HG03575 (cell line): ENCODE data around the gene ALDOB.

ENCODE experiments used
- ATAC-seq: cut with Tn5 transposase; IDR thresholded peaks from one replicate; pipeline ENCODE4 v1.9.1; 2021; ENCODE audit not compliant: unreplicated experiment, insufficient number of reproducible peaks, low FRiP score; ENCODE audit errors: extremely low read depth

Gene ALDOB

DNA sequence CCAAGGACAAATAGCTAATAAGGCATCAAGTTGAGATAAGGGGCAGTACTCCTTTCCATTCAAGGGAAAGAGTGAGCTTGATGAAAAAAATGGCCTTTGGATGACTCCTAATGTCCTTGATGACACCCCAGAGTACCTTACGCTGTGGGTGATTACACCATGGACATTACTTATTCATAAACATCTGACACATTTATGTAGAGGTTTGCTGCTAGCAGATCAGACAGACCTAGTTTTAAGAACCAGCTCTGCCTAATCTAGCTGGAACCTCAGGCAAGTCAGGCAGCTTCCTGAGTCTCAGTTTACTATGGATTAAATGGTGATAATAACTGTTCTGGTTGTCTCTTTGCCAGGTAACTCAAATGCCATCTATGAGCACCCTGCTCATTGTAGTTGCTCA, 2.8 kb downstream of the ALDOB start:
- no peak for ATAC-seq

DNA sequence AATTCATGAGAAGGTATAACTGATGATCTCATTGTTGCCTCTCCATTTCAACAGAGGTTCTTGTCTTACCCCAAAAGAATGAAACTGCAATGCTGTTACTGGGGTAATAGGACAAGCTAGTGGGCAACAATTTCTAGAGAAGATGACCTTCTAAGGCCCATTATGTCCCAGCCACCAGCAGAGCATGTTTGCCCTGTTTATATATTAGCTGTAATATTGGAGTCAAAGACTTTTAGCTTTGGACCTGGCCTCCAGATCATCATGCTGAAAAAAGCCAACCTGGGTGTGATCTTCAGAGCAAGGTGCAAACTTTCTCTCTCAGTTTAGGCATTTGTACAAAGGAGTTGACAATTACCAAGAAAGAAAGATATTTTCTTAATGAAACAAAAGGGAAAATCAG, 3.4 kb downstream of the ALDOB start:
- ATAC-seq = no peak

GRCh38 chr9:101429736-101430135, 5.8 kb downstream of the ALDOB start:
- no peak for ATAC-seq

- ATAC-seq = no peak
Measured at GRCh38 chr9:101428909-101429308, 6.7 kb downstream of the ALDOB start.

- no peak for ATAC-seq
Measured at GRCh38 chr9:101427957-101428655, 7.5 kb downstream of the ALDOB start.

DNA sequence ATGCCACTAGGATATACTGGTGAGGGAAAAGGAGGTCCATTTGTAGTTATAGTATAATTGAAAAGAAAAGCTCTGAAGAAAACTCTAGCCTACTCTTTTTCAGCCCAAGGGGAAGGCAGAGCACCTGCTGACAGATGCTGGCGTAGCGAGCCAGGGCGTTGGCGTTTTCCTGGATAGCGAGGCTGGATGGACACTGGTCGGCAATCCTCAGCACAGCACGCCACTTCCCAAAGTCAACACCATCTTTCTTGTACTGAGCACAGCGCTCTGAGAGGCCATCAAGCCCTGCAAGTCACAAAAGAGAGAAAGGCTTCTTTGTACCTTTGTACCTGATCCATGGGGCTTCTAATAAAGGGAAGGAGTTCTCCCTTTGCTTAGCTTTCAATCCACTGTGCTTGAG, 8.2 kb downstream of the ALDOB start:
- no peak for ATAC-seq

DNA sequence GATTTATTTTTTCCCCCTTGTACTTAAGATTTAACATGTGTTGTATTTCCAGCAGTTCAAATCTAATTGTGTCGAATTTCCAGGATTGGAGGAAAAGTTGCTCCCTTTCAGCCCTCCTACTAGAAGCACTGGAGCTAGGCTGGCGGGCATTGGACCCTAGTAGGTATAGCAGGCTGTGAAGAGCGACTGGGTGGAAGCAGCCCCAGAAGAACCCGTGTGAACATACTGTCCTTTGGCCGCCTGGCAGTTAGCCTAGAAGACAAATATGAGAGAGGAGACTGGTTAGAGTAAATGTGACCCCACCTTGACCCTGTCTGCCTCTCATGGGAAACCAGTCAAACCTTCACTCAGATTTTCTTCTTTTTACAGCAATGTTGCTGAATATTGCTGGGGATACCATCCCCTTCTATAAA, 13.9 kb downstream of the ALDOB start:
- no peak for ATAC-seq

DNA sequence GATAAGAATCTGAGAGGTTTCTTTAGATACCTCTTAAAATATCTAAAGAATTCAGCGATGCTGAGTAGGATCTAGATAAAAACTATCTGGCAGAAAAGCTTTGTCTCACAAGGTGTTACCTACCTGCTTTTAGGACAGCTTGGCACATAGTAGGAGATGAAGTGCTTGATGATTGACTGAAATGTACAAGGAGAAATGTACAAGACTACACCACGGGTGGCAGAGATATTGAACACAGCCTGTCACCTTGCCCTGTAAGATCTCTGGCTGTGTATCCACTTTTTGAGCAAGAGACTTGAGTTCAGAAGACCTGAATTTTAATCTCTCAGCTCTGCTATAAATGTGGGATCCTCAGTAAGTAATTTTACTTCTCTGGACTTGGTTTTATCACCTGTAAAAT, 15.7 kb downstream of the ALDOB start:
- ATAC-seq = no peak

DNA sequence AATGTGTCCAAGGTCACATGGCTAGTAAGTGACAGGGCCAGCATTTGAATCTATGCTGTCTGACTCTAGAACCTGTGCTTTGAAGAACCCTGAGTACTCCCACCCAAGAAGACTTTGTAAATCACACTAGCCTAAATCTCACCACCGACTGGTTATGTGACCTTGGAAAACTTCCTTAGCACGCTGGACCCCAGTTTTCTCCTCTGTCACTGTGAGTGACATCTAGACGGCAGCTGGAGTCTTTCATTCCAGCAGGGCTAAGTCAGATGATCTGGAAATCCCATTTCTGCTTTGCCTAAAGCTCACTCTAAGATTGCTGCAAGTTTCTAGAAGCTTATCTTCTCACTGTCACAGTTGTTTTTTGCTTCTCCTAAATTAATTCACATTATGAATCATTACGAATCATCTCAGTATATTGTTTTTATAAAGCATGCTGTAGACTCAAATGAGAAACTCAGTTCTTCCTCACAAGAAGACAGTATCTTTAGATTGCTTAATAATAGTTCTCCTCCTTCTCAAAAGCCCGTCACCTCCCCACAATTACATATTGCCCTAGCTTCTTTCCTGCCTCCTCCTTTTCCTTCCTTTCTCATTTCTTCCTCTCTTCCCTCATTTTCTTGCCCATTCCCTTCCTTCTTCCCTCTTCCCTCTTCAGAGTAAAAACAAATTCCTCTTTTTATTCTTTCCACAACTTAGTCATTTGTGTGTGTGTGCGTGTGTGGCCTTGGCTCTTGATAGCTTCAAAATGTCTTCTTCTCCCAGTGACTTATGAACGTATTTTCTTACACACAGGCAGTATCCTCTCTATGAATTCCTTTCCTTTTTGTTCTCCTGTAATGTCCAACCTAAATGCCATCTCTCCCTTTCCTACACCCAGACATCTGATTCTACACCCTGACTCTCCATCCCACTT, 16.8 kb downstream of the ALDOB start:
- ATAC-seq = no peak

DNA sequence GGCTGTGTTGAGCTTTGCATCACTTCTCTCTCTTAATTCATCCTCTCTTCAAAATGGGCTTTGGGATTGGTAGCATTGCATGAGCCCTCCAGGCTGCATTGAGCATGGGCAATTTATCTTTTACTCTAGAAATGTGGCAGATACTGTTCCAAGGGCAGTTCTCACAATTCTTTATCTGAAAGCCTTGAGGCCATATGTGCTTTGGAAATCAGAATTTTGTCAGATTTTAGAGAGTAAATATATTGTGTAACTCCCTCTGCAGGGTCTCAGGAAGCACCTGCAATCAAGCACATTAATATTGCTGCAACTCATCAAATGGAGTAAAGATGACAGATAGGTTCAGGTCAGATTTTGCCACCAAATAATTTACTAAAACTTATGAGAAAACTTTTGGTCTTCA, 17.6 kb downstream of the ALDOB start:
- no peak for ATAC-seq

- no peak for ATAC-seq
Measured at GRCh38 chr9:101417389-101417788, 18.2 kb downstream of the ALDOB start.

DNA sequence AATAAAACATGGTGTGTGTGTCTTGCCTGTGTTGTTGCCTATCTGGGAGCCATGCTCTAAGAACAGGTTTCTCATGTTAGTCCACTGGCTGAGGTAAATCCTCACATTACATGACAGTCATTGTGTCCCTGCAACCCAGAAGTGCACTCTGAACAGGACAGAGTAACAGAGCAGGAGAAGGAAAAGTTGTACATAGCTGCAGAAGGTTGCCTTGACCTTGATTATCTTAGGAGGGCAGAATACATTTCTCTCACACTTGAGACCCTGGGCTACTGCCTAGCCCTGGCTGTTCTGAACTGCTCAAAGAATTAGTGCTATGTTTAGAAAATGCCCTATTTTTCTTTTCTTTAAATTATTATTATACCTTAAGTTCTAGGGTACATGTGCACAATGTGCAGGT, 20.0 kb downstream of the ALDOB start:
- ATAC-seq = no peak

GRCh38 chr9:101414839-101415238, 20.7 kb downstream of the ALDOB start:
- ATAC-seq = no peak

DNA sequence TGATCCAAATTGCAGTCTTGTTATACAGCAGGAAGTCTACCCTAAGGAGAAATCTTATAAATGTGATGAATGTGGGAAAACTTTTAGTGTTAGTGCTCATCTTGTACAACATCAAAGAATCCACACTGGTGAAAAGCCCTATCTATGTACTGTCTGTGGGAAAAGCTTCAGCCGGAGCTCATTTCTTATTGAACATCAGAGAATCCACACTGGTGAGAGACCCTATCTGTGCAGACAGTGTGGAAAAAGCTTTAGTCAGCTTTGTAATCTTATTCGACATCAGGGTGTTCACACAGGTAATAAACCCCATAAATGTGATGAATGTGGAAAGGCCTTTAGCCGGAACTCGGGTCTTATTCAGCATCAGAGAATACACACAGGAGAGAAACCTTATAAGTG, 26.5 kb downstream of the ALDOB start:
- no peak for ATAC-seq

DNA sequence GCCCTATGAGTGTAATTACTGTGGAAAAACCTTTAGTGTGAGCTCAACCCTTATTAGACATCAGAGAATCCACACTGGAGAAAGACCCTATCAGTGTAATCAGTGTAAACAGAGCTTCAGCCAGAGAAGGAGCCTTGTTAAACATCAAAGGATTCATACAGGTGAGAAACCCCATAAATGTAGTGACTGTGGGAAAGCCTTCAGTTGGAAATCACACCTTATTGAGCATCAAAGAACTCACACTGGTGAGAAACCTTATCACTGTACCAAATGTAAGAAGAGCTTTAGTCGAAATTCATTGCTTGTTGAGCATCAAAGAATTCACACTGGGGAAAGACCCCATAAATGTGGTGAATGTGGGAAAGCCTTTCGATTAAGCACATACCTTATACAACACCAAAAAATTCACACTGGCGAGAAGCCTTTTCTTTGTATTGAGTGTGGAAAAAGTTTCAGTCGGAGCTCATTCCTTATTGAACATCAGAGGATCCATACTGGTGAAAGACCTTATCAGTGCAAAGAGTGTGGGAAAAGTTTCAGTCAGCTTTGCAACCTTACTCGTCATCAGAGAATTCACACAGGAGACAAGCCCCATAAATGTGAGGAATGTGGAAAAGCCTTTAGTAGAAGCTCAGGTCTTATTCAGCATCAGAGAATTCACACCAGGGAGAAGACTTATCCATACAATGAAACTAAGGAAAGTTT, 27.0 kb downstream of the ALDOB start:
- no peak for ATAC-seq

- no peak for ATAC-seq
Measured at GRCh38 chr9:101403516-101404285, 31.9 kb downstream of the ALDOB start.

GRCh38 chr9:101400120-101400519, 35.5 kb downstream of the ALDOB start:
- ATAC-seq = no peak

DNA sequence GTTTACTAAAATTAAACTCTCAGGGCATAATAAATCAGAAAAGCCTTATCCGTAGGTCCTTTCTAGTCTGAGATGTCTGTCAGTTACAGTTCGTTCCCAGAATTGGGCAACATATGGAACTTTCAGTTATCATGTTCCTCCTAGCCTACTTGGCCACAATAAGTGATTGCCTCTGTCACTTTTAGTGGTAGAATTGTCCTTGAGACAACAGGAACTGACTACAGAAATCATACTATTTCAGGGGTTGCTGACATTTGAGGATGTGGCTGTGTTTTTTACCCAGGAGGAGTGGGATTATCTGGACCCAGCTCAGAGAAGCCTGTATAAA, 36.0 kb downstream of the ALDOB start:
- ATAC-seq = no peak

DNA sequence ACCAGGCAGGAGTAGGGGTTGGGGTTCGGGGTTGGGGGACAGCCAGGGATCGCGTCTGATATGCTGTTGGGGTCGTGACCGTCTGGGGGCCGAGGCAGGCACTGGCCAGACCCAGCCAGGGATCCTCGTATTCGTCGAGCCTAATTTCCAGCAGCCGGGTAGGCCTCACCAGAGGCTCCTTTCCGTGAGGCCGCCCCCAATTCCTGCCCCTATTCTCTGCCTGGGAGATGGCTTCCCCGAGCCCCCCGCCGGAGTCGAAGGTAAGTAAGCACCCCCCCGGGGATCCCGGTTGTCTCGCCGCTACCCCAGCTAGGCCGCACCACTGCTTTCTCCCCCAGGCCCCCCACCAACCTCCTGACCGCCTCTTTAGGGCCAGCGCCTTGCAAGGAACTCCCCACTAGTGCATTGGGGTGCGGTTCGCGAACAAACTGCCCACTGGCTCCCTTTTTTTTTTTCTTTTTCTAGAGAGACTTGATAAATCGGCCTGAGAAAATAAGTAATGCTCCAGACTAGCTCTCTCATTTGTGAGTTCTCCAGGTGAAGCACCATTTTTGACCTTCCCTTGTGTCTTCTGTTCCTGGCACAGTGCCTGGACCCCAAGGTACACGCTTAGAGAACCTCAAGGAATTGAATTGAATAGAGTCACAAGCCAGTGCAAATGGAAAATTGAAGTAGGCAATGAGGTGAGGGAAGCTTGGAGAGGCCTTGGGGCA, 36.5 kb downstream of the ALDOB start:
- ATAC-seq = no peak
